T-cell (primary cell): Measurements from ENCODE around the gene HAVCR1. TPM values are rescaled to one million over a fixed set of nuclear protein-coding genes. Genes with fewer than 3 reads are reported as not detected.
"Not testable (repeated sequence)": the region's sequence is repeated elsewhere in the genome, so short reads cannot be mapped to it uniquely, and the experiment has no call there.

Experiments
- ATAC-seq, 4 experiments: fragments of 200-7000 bp in 3 of 4; fragments of 150-1000 bp in 1 of 4; cut with Tn5 transposase; replicated peaks in 1 of 4; 1 replicate in 3 of 4; 2 replicates in 1 of 4; pipeline ENCODE4 v1.10.0; 2021; ENCODE audit warnings: moderate library complexity in 3 of 4, mild to moderate bottlenecking in 2 of 4, moderate number of reproducible peaks in 1 of 4
- CTCF ChIA-PET, 2 donors: fragments of 300-600 bp; sonication (Branson Sonifier 250); formaldehyde crosslinking; loops; one replicate each; lab custom pipeline; 2022; ENCODE audit warnings: antibody characterized with exemption in 2 of 2; lab: Charles Lee
- POLR2A ChIA-PET, 2 donors: fragments of 300-600 bp; sonication (Branson Sonifier 250); formaldehyde crosslinking; loops; one replicate each; lab custom pipeline; 2022; ENCODE audit warnings: antibody characterized with exemption in 2 of 2; lab: Charles Lee
- DNase-seq, 35 experiments: peaks; one replicate each; pipeline versions ENCODE4 v3.0.0 to v3.0.0-alpha.2; 2013 to 2023
- H3K27ac ChIP-seq: one replicate; pipeline ENCODE4 v1.5.1; 2013; ENCODE audit warnings: low read length
- H3K27me3 ChIP-seq, 2 experiments: replicated peaks in 1 of 2; 1 replicate in 1 of 2; 2 replicates in 1 of 2; pipeline versions ENCODE4 v1.6.1 to v1.7.0; 2013; ENCODE audit warnings: low read length in 1 of 2, mixed read lengths in 1 of 2; ENCODE audit not compliant: control insufficient read depth in 2 of 2, insufficient read depth in 2 of 2; ENCODE audit errors: extremely low read depth in 1 of 2
- H3K36me3 ChIP-seq, 2 donors: 1 replicate in 1 of 2; 2 replicates in 1 of 2; pipeline versions ENCODE4 v1.6.1 to v1.7.0; 2013; ENCODE audit warnings: low read length in 1 of 2; ENCODE audit not compliant: control insufficient read depth in 2 of 2, insufficient read depth in 1 of 2; ENCODE audit errors: extremely low read depth in 1 of 2
- H3K4me1 ChIP-seq, 2 experiments: 1 replicate in 1 of 2; 2 replicates in 1 of 2; pipeline versions ENCODE4 v1.6.1 to v1.7.0; 2013; ENCODE audit warnings: low read length in 2 of 2, mixed read lengths in 1 of 2; ENCODE audit not compliant: insufficient read depth in 2 of 2, control insufficient read depth in 1 of 2; ENCODE audit errors: extremely low read depth in 1 of 2
- H3K4me3 ChIP-seq, 2 donors: 1 replicate in 1 of 2; 2 replicates in 1 of 2; pipeline versions ENCODE4 v1.5.1 to v1.7.0; 2013; ENCODE audit warnings: mild to moderate bottlenecking in 2 of 2, low read length in 1 of 2, moderate library complexity in 1 of 2; ENCODE audit not compliant: control insufficient read depth in 1 of 2; ENCODE audit errors: extremely low read depth in 1 of 2
- H3K9me3 ChIP-seq: 2 replicates; pipeline ENCODE4 v1.7.0; 2013
- H3K27ac Mint-ChIP-seq, 2 donors: one replicate each; pipeline ENCODE4 v1.8.0; 2020 to 2021; ENCODE audit warnings: mild to moderate bottlenecking in 2 of 2, mixed read lengths in 2 of 2
- H3K27me3 Mint-ChIP-seq, 2 donors: one replicate each; pipeline ENCODE4 v1.8.0; 2021 to 2022; ENCODE audit warnings: mixed read lengths in 2 of 2
- H3K36me3 Mint-ChIP-seq: one replicate; pipeline ENCODE4 v1.8.0; 2021; ENCODE audit warnings: mixed read lengths
- H3K4me1 Mint-ChIP-seq, 3 donors: one replicate each; pipeline ENCODE4 v1.8.0; 2020 to 2022; ENCODE audit warnings: mixed read lengths in 3 of 3, mild to moderate bottlenecking in 1 of 3
- H3K4me3 Mint-ChIP-seq, 3 donors: one replicate each; pipeline ENCODE4 v1.8.0; 2020 to 2022; ENCODE audit warnings: mild to moderate bottlenecking in 3 of 3, mixed read lengths in 3 of 3, moderate library complexity in 3 of 3
- H3K9me3 Mint-ChIP-seq, 3 donors: one replicate each; pipeline ENCODE4 v1.8.0; 2020 to 2022; ENCODE audit warnings: mixed read lengths in 3 of 3
- WGBS: methylation state at CpG from one replicate; pipeline ENCODE4 v1.1.5; 2013; ENCODE audit warnings: missing lambda C conversion rate; ENCODE audit not compliant: insufficient coverage; 5-methylcytosine and 5-hydroxymethylcytosine counted together
- total RNA-seq, 35 experiments: library from RNA in 6 of 35; stranded (reverse) in 6 of 35; fragments of 120-200 nt in 1 of 35; gene quantifications; one replicate each; pipeline versions ENCODE4 v1.2.1 to v1.2.4 and lab custom pipeline; 2013 to 2026

HAVCR1 gene
- total RNA-seq, 5 donors from 2014 or later (not counting 1 experiment from before 2014, with no cell fraction given): 3.3 to 5.8 (median 5.4) TPM

- H3K4me3 ChIP-seq: no peak overlapping the region
- no peak for ATAC-seq
Observed at GRCh38 chr5:157022024-157022423, 36.9 kb downstream of the HAVCR1 start.

GRCh38 chr5:157020511-157021222 lies 38.2 kb downstream of the HAVCR1 start:
- WGBS: no CpG with 5 or more reads among the region's 4 CpGs
- H3K4me1 Mint-ChIP-seq: peaks cover 19 to 27% (median 20%) of the 10 kb centered on the region in 3 donors
- H3K27me3 Mint-ChIP-seq: no peaks in the 10 kb centered on the region
- H3K36me3 Mint-ChIP-seq: peaks cover 3% of the 10 kb centered on the region
- peaks cover 0 to 5% (median 3%) of the 10 kb centered on the region in 3 donors for H3K9me3 Mint-ChIP-seq
- Histone ChIP-seq H3K27me3 (no peaks in the 10 kb centered on the region), H3K4me3 (no peak overlapping the region), H3K9me3 (no peaks in the 10 kb centered on the region), H3K4me1 (peaks cover 8 to 17% of the 10 kb centered on the region in 2 experiments), H3K36me3 (no peaks in the 10 kb centered on the region), H3K27ac (no peak overlapping the region)
- H3K27ac Mint-ChIP-seq: peak overlapping the region in 1 of 2 donors; percentile 8
- no peak overlapping the region for H3K4me3 Mint-ChIP-seq
- ATAC-seq (no peak), DNase-seq (no peak)
- ChIA-PET POLR2A (interaction anchor here in 1 of 2 donors (0.5 kb wide), 1 partner anchor 117 kb away, joined by 3 read pairs; no protein-coding TSS in a partner anchor), CTCF (no interaction called here)

More at GRCh38 chr5:157022024-157022423, 36.9 kb downstream of the HAVCR1 start:
- Mint-ChIP-seq H3K27me3 (no peaks in the 10 kb centered on the region), H3K27ac (no peak overlapping the region), H3K4me1 (peaks cover 28 to 38% (median 29%) of the 10 kb centered on the region in 3 donors), H3K4me3 (no peak overlapping the region), H3K9me3 (peaks cover 0 to 5% (median 3%) of the 10 kb centered on the region in 3 donors), H3K36me3 (no peaks in the 10 kb centered on the region)
- H3K4me1 ChIP-seq: peaks cover 15 to 22% of the 10 kb centered on the region in 2 experiments
- WGBS: no CpG with 5 or more reads among the region's 2 CpGs
- POLR2A ChIA-PET: interaction anchor here in 1 of 2 donors (0.5 kb wide), 1 partner anchor 14 kb away, joined by 4 read pairs; no protein-coding TSS in a partner anchor
- no peaks in the 10 kb centered on the region for H3K27me3 ChIP-seq
- no peaks in the 10 kb centered on the region for H3K9me3 ChIP-seq
- no peak for DNase-seq
- no peaks in the 10 kb centered on the region for H3K36me3 ChIP-seq
- CTCF ChIA-PET: no interaction called here
- no peak overlapping the region for H3K27ac ChIP-seq

GRCh38 chr5:157020002-157020401 lies 38.9 kb downstream of the HAVCR1 start:
- Histone ChIP-seq H3K4me1 (peaks cover 4 to 10% of the 10 kb centered on the region in 2 experiments), H3K27me3 (no peaks in the 10 kb centered on the region), H3K36me3 (no peaks in the 10 kb centered on the region), H3K4me3 (no peak overlapping the region), H3K27ac (no peak overlapping the region), H3K9me3 (no peaks in the 10 kb centered on the region)
- Mint-ChIP-seq H3K27ac (no peak overlapping the region), H3K4me3 (no peak overlapping the region), H3K4me1 (peaks cover 12 to 21% (median 13%) of the 10 kb centered on the region in 3 donors), H3K9me3 (peaks cover 0 to 5% (median 3%) of the 10 kb centered on the region in 3 donors), H3K27me3 (no peaks in the 10 kb centered on the region), H3K36me3 (peaks cover 4% of the 10 kb centered on the region)
- DNase-seq: no peak
- ChIA-PET POLR2A (no interaction called here), CTCF (no interaction called here)
- no peak for ATAC-seq

GRCh38 chr5:157014143-157014542 lies 44.8 kb downstream of the HAVCR1 start:
- WGBS: 100% methylated on average over 2 of the region's 28 CpGs
- H3K4me3 Mint-ChIP-seq, H3K4me3 ChIP-seq, H3K27ac Mint-ChIP-seq, H3K9me3 Mint-ChIP-seq, H3K4me1 ChIP-seq, H3K36me3 ChIP-seq, H3K27me3 Mint-ChIP-seq, POLR2A ChIA-PET, H3K27ac ChIP-seq, H3K4me1 Mint-ChIP-seq, H3K27me3 ChIP-seq, DNase-seq, ATAC-seq, H3K9me3 ChIP-seq, CTCF ChIA-PET: not testable (repeated sequence)
- H3K36me3 Mint-ChIP-seq: peaks cover 10% of the 10 kb centered on the region

- ChIA-PET POLR2A (no interaction called here), CTCF (interaction anchor here in 1 of 2 donors (0.5 kb wide), 1 partner anchor 1063 kb away, joined by 3 read pairs; no protein-coding TSS in a partner anchor)
- no peaks in the 10 kb centered on the region for H3K4me1 Mint-ChIP-seq
- no peak overlapping the region for H3K27ac ChIP-seq
- no peak overlapping the region for H3K4me3 ChIP-seq
- DNase-seq (no peak), ATAC-seq (no peak)
- peaks cover 13% of the 10 kb centered on the region for H3K36me3 Mint-ChIP-seq
- 100% methylated on average over 2 of the region's 2 CpGs for WGBS
- H3K27me3 Mint-ChIP-seq: no peaks in the 10 kb centered on the region
- H3K9me3 Mint-ChIP-seq: peaks cover 4 to 5% (median 4%) of the 10 kb centered on the region in 3 donors
- no peak overlapping the region for H3K27ac Mint-ChIP-seq
- no peaks in the 10 kb centered on the region for H3K36me3 ChIP-seq
- H3K4me1 ChIP-seq: no peaks in the 10 kb centered on the region
- no peaks in the 10 kb centered on the region for H3K9me3 ChIP-seq
- no peaks in the 10 kb centered on the region for H3K27me3 ChIP-seq
- H3K4me3 Mint-ChIP-seq: no peak overlapping the region
Observed at GRCh38 chr5:157006262-157006661, 52.7 kb downstream of the HAVCR1 start.

- no peaks in the 10 kb centered on the region for H3K36me3 ChIP-seq
- ATAC-seq: no peak
Observed at GRCh38 chr5:157004893-157005551, 53.9 kb downstream of the HAVCR1 start.

More at GRCh38 chr5:157004893-157005551, 53.9 kb downstream of the HAVCR1 start:
- H3K36me3 Mint-ChIP-seq: peaks cover 21% of the 10 kb centered on the region
- Histone ChIP-seq H3K4me3 (no peak overlapping the region), H3K27ac (no peak overlapping the region), H3K4me1 (no peaks in the 10 kb centered on the region), H3K27me3 (no peaks in the 10 kb centered on the region), H3K9me3 (no peaks in the 10 kb centered on the region)
- no peaks in the 10 kb centered on the region for H3K4me1 Mint-ChIP-seq
- H3K27ac Mint-ChIP-seq: no peak overlapping the region
- POLR2A ChIA-PET: no interaction called here
- H3K27me3 Mint-ChIP-seq: no peaks in the 10 kb centered on the region
- CTCF ChIA-PET: no interaction called here
- H3K4me3 Mint-ChIP-seq: no peak overlapping the region
- peaks cover 8 to 11% (median 9%) of the 10 kb centered on the region in 3 donors for H3K9me3 Mint-ChIP-seq
- DNase-seq: no peak
